Mononuclear cell (primary cell): ENCODE data around the gene OR52M1. TPM values are rescaled to one million over a fixed set of nuclear protein-coding genes. Genes with fewer than 3 reads are reported as not detected.

Source experiments
- H3K27me3 ChIP-seq: 2 replicates; pipeline ENCODE4 v1.6.0; 2011; ENCODE audit warnings: low read length, control low read depth; ENCODE audit not compliant: insufficient read depth
- H3K4me1 ChIP-seq: 2 replicates; pipeline ENCODE4 v1.5.1; 2011; ENCODE audit warnings: mild to moderate bottlenecking, low read length, control low read depth; ENCODE audit not compliant: insufficient read depth
- H3K4me3 ChIP-seq: 2 replicates; pipeline ENCODE4 v1.5.1; 2011; ENCODE audit warnings: mild to moderate bottlenecking, low read length, moderate library complexity
- H3K9me3 ChIP-seq: 2 replicates; pipeline ENCODE4 v1.5.1; 2011; ENCODE audit warnings: low read depth, mild to moderate bottlenecking, control low read depth, low read length
- total RNA-seq: library from RNA; depleted of rRNA; stranded (reverse); fragments of >200 nt; gene quantifications from one replicate; pipeline ENCODE4 v1.2.3, GENCODE V29; 2012

The OR52M1 gene
- total RNA-seq, 1 donor, result not detected

- H3K9me3 ChIP-seq, result no peaks in the 10 kb centered on the region
- H3K27me3 ChIP-seq, result no peaks in the 10 kb centered on the region
- H3K4me3 ChIP-seq, result no peak overlapping the region
- no peaks in the 10 kb centered on the region for H3K4me1 ChIP-seq
These were observed 1.9 kb downstream of the OR52M1 start for GRCh38 chr11:4546878-4547277.

GRCh38 chr11:4547416-4547815 is 2.4 kb downstream of the OR52M1 start:
- Histone ChIP-seq H3K4me1 (no peaks in the 10 kb centered on the region), H3K4me3 (no peak overlapping the region), H3K9me3 (no peaks in the 10 kb centered on the region), H3K27me3 (peaks cover 2% of the 10 kb centered on the region)

GRCh38 chr11:4551346-4551979 is 6.5 kb downstream of the OR52M1 start:
- Histone ChIP-seq H3K4me3 (no peak overlapping the region), H3K27me3 (peaks cover 4% of the 10 kb centered on the region), H3K4me1 (no peaks in the 10 kb centered on the region), H3K9me3 (no peaks in the 10 kb centered on the region)

- Histone ChIP-seq H3K4me3 (no peak overlapping the region), H3K27me3 (no peaks in the 10 kb centered on the region), H3K4me1 (no peaks in the 10 kb centered on the region), H3K9me3 (no peaks in the 10 kb centered on the region)
These were observed 14.8 kb downstream of the OR52M1 start for GRCh38 chr11:4559527-4560440.

- H3K9me3 ChIP-seq, result no peaks in the 10 kb centered on the region
- no peaks in the 10 kb centered on the region for H3K4me1 ChIP-seq
- H3K27me3 ChIP-seq, result no peaks in the 10 kb centered on the region
- no peak overlapping the region for H3K4me3 ChIP-seq
These were observed 15.5 kb downstream of the OR52M1 start for GRCh38 chr11:4560467-4560866.

GRCh38 chr11:4565371-4565770 is 20.4 kb downstream of the OR52M1 start:
- Histone ChIP-seq H3K27me3 (no peaks in the 10 kb centered on the region), H3K9me3 (no peaks in the 10 kb centered on the region), H3K4me3 (no peak overlapping the region), H3K4me1 (no peaks in the 10 kb centered on the region)

GRCh38 chr11:4569075-4569474 is 24.1 kb downstream of the OR52M1 start:
- Histone ChIP-seq H3K4me3 (no peak overlapping the region), H3K9me3 (no peaks in the 10 kb centered on the region), H3K27me3 (peaks cover 3% of the 10 kb centered on the region)

GRCh38 chr11:4576880-4577279 is 31.9 kb downstream of the OR52M1 start:
- Histone ChIP-seq H3K9me3 (no peaks in the 10 kb centered on the region), H3K4me3 (no peak overlapping the region), H3K4me1 (no peaks in the 10 kb centered on the region), H3K27me3 (peaks cover 13% of the 10 kb centered on the region)

More at GRCh38 chr11:4569075-4569474, 24.1 kb downstream of the OR52M1 start:
- no peaks in the 10 kb centered on the region for H3K4me1 ChIP-seq

- Histone ChIP-seq H3K4me3 (no peak overlapping the region), H3K4me1 (no peaks in the 10 kb centered on the region)
These were observed 32.8 kb downstream of the OR52M1 start for GRCh38 chr11:4577761-4578160.

GRCh38 chr11:4578624-4579023 is 33.6 kb downstream of the OR52M1 start:
- no peaks in the 10 kb centered on the region for H3K4me1 ChIP-seq
- H3K4me3 ChIP-seq, result no peak overlapping the region
- H3K9me3 ChIP-seq, result no peaks in the 10 kb centered on the region
- peaks cover 11% of the 10 kb centered on the region for H3K27me3 ChIP-seq

More at GRCh38 chr11:4577761-4578160, 32.8 kb downstream of the OR52M1 start:
- no peaks in the 10 kb centered on the region for H3K9me3 ChIP-seq
- peaks cover 11% of the 10 kb centered on the region for H3K27me3 ChIP-seq

GRCh38 chr11:4580124-4580523 is 35.1 kb downstream of the OR52M1 start:
- Histone ChIP-seq H3K9me3 (no peaks in the 10 kb centered on the region), H3K4me3 (no peak overlapping the region), H3K27me3 (peaks cover 11% of the 10 kb centered on the region), H3K4me1 (no peaks in the 10 kb centered on the region)

GRCh38 chr11:4581443-4581842 is 36.5 kb downstream of the OR52M1 start, which contains the start of gene OR52I2:
Gene OR52I2 (plus strand): TSS chr11:4581743.
- no peaks in the 10 kb centered on the region for H3K9me3 ChIP-seq
- H3K4me1 ChIP-seq, result no peaks in the 10 kb centered on the region
- no peak within 1 kb of the TSS for H3K4me3 ChIP-seq
- H3K27me3 ChIP-seq, result peaks cover 13% of the 10 kb centered on the region

GRCh38 chr11:4589017-4589416 is 44.0 kb downstream of the OR52M1 start:
- H3K4me3 ChIP-seq, result no peak overlapping the region
- peaks cover 3% of the 10 kb centered on the region for H3K27me3 ChIP-seq
- no peaks in the 10 kb centered on the region for H3K9me3 ChIP-seq
- no peaks in the 10 kb centered on the region for H3K4me1 ChIP-seq

- Histone ChIP-seq H3K27me3 (no peaks in the 10 kb centered on the region), H3K9me3 (no peaks in the 10 kb centered on the region), H3K4me1 (no peaks in the 10 kb centered on the region), H3K4me3 (no peak within 1 kb of the TSS)
These were observed 48.7 kb downstream of the OR52M1 start, which contains the start of gene OR52I1 for GRCh38 chr11:4593739-4594138. Gene OR52I1 (plus strand): TSS chr11:4594039. CDS start chr11:4594039, 0 bp downstream.
